ENCODE data around the gene CDV3. TPM values are rescaled to one million over a fixed set of nuclear protein-coding genes. Genes with fewer than 3 reads are reported as not detected.

CDV3 gene
- total RNA-seq, 1 donor from 2014 or later: 145 TPM

- no peak for ATAC-seq (ENCODE audit: poor library complexity)
- intact Hi-C loops (cut with DNase I): no loop called here
These were observed 17.8 kb downstream of the CDV3 start for GRCh38 chr3:133591271-133591742.

GRCh38 chr3:133592843-133593242 lies 19.4 kb downstream of the CDV3 start:
- no peak for ATAC-seq (ENCODE audit: poor library complexity)
- no peak for DNase-seq
- intact Hi-C loops (cut with DNase I): no loop called here

More at GRCh38 chr3:133591271-133591742, 17.8 kb downstream of the CDV3 start:
- no peak for DNase-seq

- intact Hi-C loops (cut with DNase I): no loop called here
- DNase-seq (no peak), ATAC-seq (ENCODE audit: poor library complexity) (no peak)
These were observed 19.8 kb downstream of the CDV3 start for GRCh38 chr3:133593243-133593642.

- no peak for ATAC-seq (ENCODE audit: poor library complexity)
- intact Hi-C loops (cut with DNase I): no loop called here
- no peak for DNase-seq
These were observed 21.9 kb downstream of the CDV3 start for GRCh38 chr3:133595341-133595740.

- DNase-seq: no peak
- intact Hi-C loops (cut with DNase I): no loop called here
- ATAC-seq (ENCODE audit: poor library complexity): no peak
These were observed 24.9 kb downstream of the CDV3 start for GRCh38 chr3:133598405-133598804.

GRCh38 chr3:133599280-133599679 lies 25.8 kb downstream of the CDV3 start:
- intact Hi-C loops (cut with DNase I): no loop called here
- DNase-seq (no peak), ATAC-seq (ENCODE audit: poor library complexity) (no peak)

- DNase-seq (no peak), ATAC-seq (ENCODE audit: poor library complexity) (no peak)
- intact Hi-C loops (cut with DNase I): no loop called here
These were observed 27.1 kb downstream of the CDV3 start for GRCh38 chr3:133600572-133601081.

- no peak for DNase-seq
- ATAC-seq (ENCODE audit: poor library complexity): no peak
- intact Hi-C loops (cut with DNase I): no loop called here
These were observed 32.9 kb downstream of the CDV3 start for GRCh38 chr3:133606342-133606741.

GRCh38 chr3:133606902-133607301 lies 33.4 kb downstream of the CDV3 start:
- intact Hi-C loops (cut with DNase I): no loop called here
- ATAC-seq (ENCODE audit: poor library complexity) (no peak), DNase-seq (no peak)

- no peak for ATAC-seq (ENCODE audit: poor library complexity)
- no peak for DNase-seq
- intact Hi-C loops (cut with DNase I): no loop called here
These were observed 34.3 kb downstream of the CDV3 start for GRCh38 chr3:133607816-133608215.

GRCh38 chr3:133608388-133608787 lies 34.9 kb downstream of the CDV3 start:
- no peak for ATAC-seq (ENCODE audit: poor library complexity)
- DNase-seq: no peak
- intact Hi-C loops (cut with DNase I): no loop called here

GRCh38 chr3:133610031-133610430 lies 36.5 kb downstream of the CDV3 start:
- DNase-seq (no peak), ATAC-seq (ENCODE audit: poor library complexity) (no peak)
- intact Hi-C loops (cut with DNase I): no loop called here

GRCh38 chr3:133611534-133611933 lies 38.0 kb downstream of the CDV3 start:
- intact Hi-C loops (cut with DNase I): no loop called here
- DNase-seq (no peak), ATAC-seq (ENCODE audit: poor library complexity) (no peak)

- no peak for DNase-seq
- intact Hi-C loops (cut with DNase I): no loop called here
These were observed 46.7 kb downstream of the CDV3 start for GRCh38 chr3:133620066-133620784.

GRCh38 chr3:133627789-133628188 lies 54.3 kb downstream of the CDV3 start:
- DNase-seq (no peak), ATAC-seq (ENCODE audit: poor library complexity) (no peak)
- intact Hi-C loops (cut with DNase I): no loop called here

More at GRCh38 chr3:133620066-133620784, 46.7 kb downstream of the CDV3 start:
- ATAC-seq (ENCODE audit: poor library complexity): no peak

- no peak for ATAC-seq (ENCODE audit: poor library complexity)
- intact Hi-C loops (cut with DNase I): no loop called here
- no peak for DNase-seq
These were observed 55.7 kb downstream of the CDV3 start for GRCh38 chr3:133629146-133629545.

- ATAC-seq (ENCODE audit: poor library complexity) (no peak), DNase-seq (no peak)
- intact Hi-C loops (cut with DNase I): no loop called here
These were observed 60.0 kb downstream of the CDV3 start for GRCh38 chr3:133633439-133633838.
